H1 (cell line): ENCODE measurements around the gene PPIL3. TPM values are rescaled to one million over a fixed set of nuclear protein-coding genes. Genes with fewer than 3 reads are reported as not detected.

Experiments used
- CTCF ChIA-PET: fragments of 300-600 bp; sonication (Branson Sonifier 250); formaldehyde crosslinking; loops from one replicate; lab custom pipeline; 2021; ENCODE audit not compliant: partially characterized antibody; lab: Charles Lee
- POLR2A ChIA-PET: fragments of 300-600 bp; sonication (Branson Sonifier 250); formaldehyde crosslinking; loops from one replicate; lab custom pipeline; 2021; ENCODE audit warnings: inconsistent platforms; ENCODE audit not compliant: partially characterized antibody; lab: Charles Lee
- DNase-seq, 2 experiments: peaks; one replicate each; pipeline versions ENCODE4 v3.0.0 to v3.0.0-alpha.2; 2010 to 2022; ENCODE audit warnings: low spot score in 2 of 2, low read depth in 1 of 2, mixed read lengths in 1 of 2
- FAIRE-seq: peaks from 2 replicates; lab custom pipeline; 2011; peaks lifted over from hg19 to GRCh38; lab: Jason Lieb, UNC
- H2AFZ ChIP-seq: 2 replicates; pipeline ENCODE4 v1.8.1; 2012; ENCODE audit warnings: low read length, inconsistent platforms
- H2AK5ac ChIP-seq: 2 replicates; pipeline ENCODE4 v1.6.1; 2013; ENCODE audit warnings: low read depth, low read length
- H2BK120ac ChIP-seq: replicated peaks from 2 replicates; pipeline ENCODE3; 2013; ENCODE audit warnings: low read depth, low read length, inconsistent platforms
- H2BK12ac ChIP-seq: 2 replicates; pipeline ENCODE4 v1.6.1; 2013; ENCODE audit warnings: low read depth, low read length
- H2BK15ac ChIP-seq: 2 replicates; pipeline ENCODE4 v1.6.1; 2013; ENCODE audit warnings: low read length
- H2BK20ac ChIP-seq: 2 replicates; pipeline ENCODE4 v1.6.1; 2013; ENCODE audit warnings: low read length
- H2BK5ac ChIP-seq: 2 replicates; pipeline ENCODE4 v1.6.1; 2013; ENCODE audit warnings: low read depth, low read length
- H3K14ac ChIP-seq: 2 replicates; pipeline ENCODE4 v1.6.1; 2013; ENCODE audit warnings: inconsistent platforms; ENCODE audit not compliant: insufficient read length
- H3K18ac ChIP-seq: 2 replicates; pipeline ENCODE4 v1.6.1; 2013; ENCODE audit warnings: low read length; ENCODE audit errors: extremely low read depth
- H3K23ac ChIP-seq: 2 replicates; pipeline ENCODE4 v1.6.1; 2013; ENCODE audit warnings: inconsistent platforms; ENCODE audit not compliant: insufficient read length
- H3K23me2 ChIP-seq: 2 replicates; pipeline ENCODE4 v1.6.1; 2013; ENCODE audit warnings: low read depth, low read length
- H3K27ac ChIP-seq: 2 replicates; pipeline ENCODE4 v1.6.1; 2011; ENCODE audit warnings: low read depth, low read length, inconsistent platforms
- H3K27me3 ChIP-seq, 4 experiments: replicated peaks in 1 of 4; 1 replicate in 1 of 4; 2 replicates in 3 of 4; pipeline versions ENCODE4 v1.6.1 to v1.8.1; 2011 to 2013; ENCODE audit warnings: low read length in 3 of 4, mild to moderate bottlenecking in 3 of 4, inconsistent platforms in 2 of 4, mixed read lengths in 2 of 4, moderate library complexity in 1 of 4; ENCODE audit not compliant: control insufficient read depth in 3 of 4, insufficient read depth in 3 of 4; ENCODE audit errors: extremely low read depth in 1 of 4
- H3K36me3 ChIP-seq, 4 experiments: 2 replicates each; pipeline versions ENCODE4 v1.6.1 to v1.8.1; 2011 to 2013; ENCODE audit warnings: mild to moderate bottlenecking in 4 of 4, low read length in 3 of 4, moderate library complexity in 2 of 4, control low read depth in 1 of 4, inconsistent platforms in 1 of 4; ENCODE audit not compliant: insufficient read depth in 4 of 4, control insufficient read depth in 2 of 4
- H3K4ac ChIP-seq: replicated peaks from 2 replicates; pipeline ENCODE3; 2013; ENCODE audit warnings: low read length, low read depth, mixed read lengths, inconsistent platforms; ENCODE audit not compliant: insufficient read length
- H3K4me1 ChIP-seq, 4 experiments: replicated peaks in 1 of 4; 1 replicate in 1 of 4; 2 replicates in 3 of 4; pipeline versions ENCODE4 v1.6.1 to v1.8.1; 2011 to 2013; ENCODE audit warnings: low read length in 3 of 4, inconsistent platforms in 2 of 4, mixed read lengths in 1 of 4; ENCODE audit not compliant: insufficient read depth in 4 of 4, control insufficient read depth in 3 of 4
- H3K4me2 ChIP-seq, 2 experiments: 2 replicates each; pipeline versions ENCODE4 v1.6.1 to v1.8.1; 2011 to 2013; ENCODE audit warnings: low read depth in 2 of 2, low read length in 2 of 2, control low read depth in 1 of 2, inconsistent platforms in 1 of 2, mild to moderate bottlenecking in 1 of 2; ENCODE audit not compliant: insufficient read depth in 1 of 2
- H3K4me3 ChIP-seq, 4 experiments: fragments of 200-600, 300-600 bp in 1 of 4; sonication (generic), shearing (Covaris generic), sonication (Bioruptor Twin) in 1 of 4; 2 replicates each; pipeline versions ENCODE4 v1.5.1 to v1.8.1; 2011 to 2016; ENCODE audit warnings: low read length in 4 of 4, low read depth in 3 of 4, control low read depth in 2 of 4, inconsistent platforms in 2 of 4, mild to moderate bottlenecking in 2 of 4, mixed read lengths in 1 of 4, moderate library complexity in 1 of 4; ENCODE audit not compliant: insufficient read depth in 2 of 4; ENCODE audit errors: extremely low read depth in 1 of 4
- H3K56ac ChIP-seq: replicated peaks from 2 replicates; pipeline ENCODE3; 2013; ENCODE audit warnings: low read depth, mild to moderate bottlenecking, mixed read lengths, low read length, inconsistent platforms; ENCODE audit not compliant: insufficient read length
- H3K79me1 ChIP-seq: 2 replicates; pipeline ENCODE4 v1.6.1; 2013; ENCODE audit warnings: low read depth, low read length, control low read depth
- H3K79me2 ChIP-seq, 2 experiments: 2 replicates each; pipeline versions ENCODE4 v1.6.1 to v1.8.1; 2012 to 2013; ENCODE audit warnings: low read length in 2 of 2, mild to moderate bottlenecking in 2 of 2, inconsistent platforms in 1 of 2; ENCODE audit not compliant: insufficient read depth in 2 of 2, control insufficient read depth in 1 of 2
- H3K9ac ChIP-seq, 4 experiments: replicated peaks in 1 of 4; 1 replicate in 1 of 4; 2 replicates in 3 of 4; pipeline versions ENCODE4 v1.6.1 to v1.8.1; 2011 to 2013; ENCODE audit warnings: low read depth in 3 of 4, low read length in 3 of 4, control low read depth in 2 of 4, mild to moderate bottlenecking in 2 of 4, moderate library complexity in 2 of 4, inconsistent platforms in 1 of 4; ENCODE audit errors: extremely low read depth in 1 of 4
- H3K9me3 ChIP-seq, 2 experiments: 2 replicates each; pipeline versions ENCODE4 v1.6.1 to v1.8.1; 2012 to 2013; ENCODE audit warnings: mild to moderate bottlenecking in 2 of 2, moderate library complexity in 2 of 2, control low read depth in 1 of 2, inconsistent platforms in 1 of 2, low read depth in 1 of 2, low read length in 1 of 2, mixed read lengths in 1 of 2; ENCODE audit not compliant: insufficient read depth in 2 of 2
- H4K20me1 ChIP-seq, 2 experiments: replicated peaks in 1 of 2; 2 replicates each; pipeline versions ENCODE3 to v1.8.1; 2011 to 2013; ENCODE audit warnings: inconsistent platforms in 2 of 2, low read length in 2 of 2, mild to moderate bottlenecking in 1 of 2; ENCODE audit not compliant: insufficient read depth in 2 of 2, control insufficient read depth in 1 of 2
- H4K5ac ChIP-seq: 2 replicates; pipeline ENCODE4 v1.6.1; 2013; ENCODE audit warnings: low read length, low read depth, mixed read lengths, inconsistent platforms; ENCODE audit not compliant: insufficient read length
- H4K8ac ChIP-seq: 2 replicates; pipeline ENCODE4 v1.8.0; 2013; ENCODE audit warnings: mild to moderate bottlenecking, moderate library complexity, low read length, inconsistent platforms; ENCODE audit not compliant: insufficient read depth; ENCODE audit errors: extremely low read depth
- H4K91ac ChIP-seq: replicated peaks from 2 replicates; pipeline ENCODE3; 2013; ENCODE audit warnings: low read length, mixed read lengths, inconsistent platforms; ENCODE audit not compliant: insufficient read length
- YY1 ChIP-seq: IDR thresholded peaks from 2 replicates; pipeline ENCODE4 v1.6.1; 2011; ENCODE audit warnings: low read depth, mild to moderate bottlenecking, low read length
- WGBS, 2 experiments: shearing (Covaris generic) in 1 of 2; methylation state at CpG; one replicate each; pipeline versions ENCODE4 v1.1.6 to v1.1.7; 2013 to 2015; ENCODE audit warnings: low lambda C conversion rate in 2 of 2, mixed read lengths in 2 of 2, inconsistent platforms in 1 of 2, low coverage in 1 of 2, missing lambda C conversion rate in 1 of 2; ENCODE audit not compliant: insufficient replicate concordance in 2 of 2, insufficient coverage in 1 of 2, insufficient read length in 1 of 2; ENCODE audit errors: extremely low coverage in 1 of 2, missing lambda C conversion rate in 1 of 2; 5-methylcytosine and 5-hydroxymethylcytosine counted together
- polyA plus RNA-seq, 7 experiments: library from polyadenylated mRNA; depleted of rRNA in 3 of 7; stranded (reverse) in 5 of 7; unstranded in 2 of 7; fragments of >200 nt in 5 of 7; fragments of 200-250 nt in 2 of 7; gene quantifications; 1 replicate in 5 of 7; 2 replicates in 1 of 7; 4 replicates in 1 of 7; pipeline versions ENCODE4 v1.2.1 to v1.2.3, GENCODE V29; 2011 to 2013; ENCODE audit warnings: missing spikeins in 2 of 7, mixed read lengths in 2 of 7
- total RNA-seq: library from RNA; stranded (reverse); fragmentation: NEBNext Ultra II Directional; extraction: Animal tissue kit (Norgen Biotek cat#: 25700); gene quantifications from 2 replicates; pipeline ENCODE4 v1.2.1, GENCODE V29; 2021

The PPIL3 gene
- total and polyA plus RNA-seq, 2 of the 8 experiments (the other 6 are each of a cell fraction or from before 2014, with no cell fraction given) = 30.4 to 48.7 TPM

DNA sequence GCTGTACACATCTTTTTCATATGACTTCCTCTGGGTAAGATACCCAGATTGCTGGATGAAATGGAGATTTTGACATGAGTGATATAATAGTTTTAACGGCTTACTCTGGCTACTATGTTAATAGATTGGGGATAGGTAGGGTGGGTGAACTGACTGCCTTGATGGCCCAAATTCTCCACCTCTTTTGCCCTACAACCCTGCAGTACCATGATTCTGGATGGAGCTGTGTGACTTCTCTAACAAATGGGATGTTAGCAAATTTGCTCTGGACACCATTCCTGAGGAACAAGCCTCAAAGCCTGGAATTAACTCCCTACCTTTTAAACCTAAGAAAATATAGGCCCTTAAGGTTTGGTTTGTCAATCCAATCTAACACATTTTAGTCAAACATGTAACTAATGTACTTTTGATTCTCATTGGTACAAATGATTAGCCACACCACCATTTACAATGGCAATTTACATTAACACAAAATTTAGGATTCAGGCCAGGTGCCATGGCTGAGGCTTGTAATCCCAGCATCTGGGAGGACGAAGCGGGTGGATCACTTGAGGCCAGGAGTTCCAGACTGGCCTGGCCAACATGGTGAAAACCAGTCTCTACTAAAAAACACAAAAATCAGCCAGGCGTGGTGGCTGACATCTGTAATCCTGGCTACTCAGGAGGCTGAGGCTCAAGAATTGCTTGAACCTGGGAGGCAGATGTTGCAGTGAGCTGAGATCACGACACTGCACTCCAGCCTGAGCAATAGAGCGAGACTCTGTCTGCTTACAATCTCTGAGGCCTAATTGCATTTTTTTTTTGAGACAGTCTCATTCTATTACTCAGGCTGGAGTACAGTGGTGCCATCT lies 37.3 kb downstream of the PPIL3 start:
- no peak overlapping the region for H4K91ac ChIP-seq
- no peak overlapping the region for H3K4me2 ChIP-seq
- H3K36me3 ChIP-seq = peaks cover 17 to 58% (median 38%) of the 10 kb centered on the region in 4 experiments
- no peak overlapping the region for H2AK5ac ChIP-seq
- no peak overlapping the region for H2BK20ac ChIP-seq
- no peak overlapping the region for H2AFZ ChIP-seq
- no peak overlapping the region for H3K56ac ChIP-seq
- TF ChIP-seq YY1 = no peak
- H3K18ac ChIP-seq = no peak overlapping the region
- CTCF ChIA-PET = no interaction called here
- DNase-seq (no peak), FAIRE-seq (no peak)
- H3K79me1 ChIP-seq = no peaks in the 10 kb centered on the region
- H3K14ac ChIP-seq = no peak overlapping the region
- H4K5ac ChIP-seq = no peak overlapping the region
- POLR2A ChIA-PET = interaction anchor here (0.6 to 3.2 kb wide), 3 partner anchors 24 to 30 kb away, joined by 3 to 7 read pairs (median 7); no protein-coding TSS in a partner anchor
- H3K9me3 ChIP-seq = no peaks in the 10 kb centered on the region
- H3K79me2 ChIP-seq = no peaks in the 10 kb centered on the region
- H3K27me3 ChIP-seq = no peaks in the 10 kb centered on the region
- no peak overlapping the region for H3K23ac ChIP-seq
- H3K23me2 ChIP-seq = no peaks in the 10 kb centered on the region
- H2BK5ac ChIP-seq = no peak overlapping the region
- H3K9ac ChIP-seq = no peak overlapping the region
- no peak overlapping the region for H2BK120ac ChIP-seq
- H3K4ac ChIP-seq = no peak overlapping the region
- H2BK12ac ChIP-seq = no peak overlapping the region
- no peak overlapping the region for H2BK15ac ChIP-seq
- H3K4me3 ChIP-seq = no peak overlapping the region
- peaks cover 2% of the 10 kb centered on the region in 2 experiments for H4K20me1 ChIP-seq
- WGBS, 2 experiments = 88% methylated on average over 6 of the region's 6 CpGs; no CpG with 5 or more reads in 1 of the 2 experiments
- no peaks in the 10 kb centered on the region for H3K4me1 ChIP-seq
- H3K27ac ChIP-seq = no peak overlapping the region
- no peak overlapping the region for H4K8ac ChIP-seq
